Measurements from ENCODE around the gene DYNAP.
A peak's percentile ranks its signal among the peaks of the same experiment; 100 is the strongest.

The DYNAP gene

DNA sequence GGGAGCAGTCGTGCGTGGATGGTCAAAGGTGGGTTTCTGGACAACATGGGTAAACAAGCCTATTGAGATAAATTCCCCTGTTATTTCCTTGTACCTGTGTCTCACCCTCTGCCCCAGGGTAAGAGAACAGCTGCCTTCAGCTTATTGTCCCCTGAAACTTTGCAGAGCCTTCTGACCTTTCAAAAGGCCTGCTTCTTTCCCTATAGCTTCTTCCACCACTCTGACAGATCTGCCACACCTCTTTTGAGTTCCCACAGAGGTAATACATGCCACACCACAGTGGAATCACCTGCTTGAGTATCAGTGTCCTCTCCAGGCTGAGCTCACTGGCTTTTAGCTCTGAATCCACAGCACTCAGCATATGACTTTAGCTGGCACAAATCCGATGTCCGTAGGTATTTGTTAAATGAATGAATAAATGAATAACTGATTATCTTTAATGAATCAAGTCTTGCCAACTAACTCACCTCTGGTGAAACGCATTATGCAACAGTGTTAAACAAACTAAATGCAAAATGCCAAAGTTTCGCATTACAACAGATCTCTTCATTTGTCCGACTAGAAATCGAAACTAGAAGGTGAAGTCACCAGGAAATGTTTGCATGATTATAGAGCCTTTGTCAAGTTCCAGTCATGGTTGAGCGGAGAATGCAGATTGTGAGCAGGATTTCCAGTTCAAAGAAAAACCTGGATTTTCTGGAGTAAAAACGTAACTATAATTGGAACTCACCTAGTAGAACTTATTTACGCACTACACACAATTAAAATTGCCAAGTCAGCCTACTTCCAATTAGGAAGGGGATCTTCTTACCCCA is 16.4 kb downstream of the DYNAP start:
- Histone ChIP-seq H3K27ac (peak overlapping the region; percentile 42), H3K4me1 (ENCODE audit: low read depth, poor library complexity, severe bottlenecking) (peaks cover 19% of the 10 kb centered on the region), H3K27me3 (ENCODE audit: insufficient read depth, low read depth) (no peaks in the 10 kb centered on the region), H4K20me1 (ENCODE audit: insufficient read depth) (no peaks in the 10 kb centered on the region), H3K4me2 (peak overlapping the region; percentile 55), H3K4me3 (IDR thresholded peaks at IDR 0.05; ENCODE audit: insufficient read depth, low read depth, low read length) (no peak overlapping the region), H3K36me3 (ENCODE audit: insufficient read depth) (no peaks in the 10 kb centered on the region), H2AFZ (ENCODE audit: low read depth) (peak overlapping the region; percentile 36), H3K79me2 (ENCODE audit: insufficient read depth, low read depth) (no peaks in the 10 kb centered on the region), H3K9ac (peak overlapping the region; percentile 45; the same call in 1 of the 2 replicates)
- TF ChIP-seq, protein P1, sequence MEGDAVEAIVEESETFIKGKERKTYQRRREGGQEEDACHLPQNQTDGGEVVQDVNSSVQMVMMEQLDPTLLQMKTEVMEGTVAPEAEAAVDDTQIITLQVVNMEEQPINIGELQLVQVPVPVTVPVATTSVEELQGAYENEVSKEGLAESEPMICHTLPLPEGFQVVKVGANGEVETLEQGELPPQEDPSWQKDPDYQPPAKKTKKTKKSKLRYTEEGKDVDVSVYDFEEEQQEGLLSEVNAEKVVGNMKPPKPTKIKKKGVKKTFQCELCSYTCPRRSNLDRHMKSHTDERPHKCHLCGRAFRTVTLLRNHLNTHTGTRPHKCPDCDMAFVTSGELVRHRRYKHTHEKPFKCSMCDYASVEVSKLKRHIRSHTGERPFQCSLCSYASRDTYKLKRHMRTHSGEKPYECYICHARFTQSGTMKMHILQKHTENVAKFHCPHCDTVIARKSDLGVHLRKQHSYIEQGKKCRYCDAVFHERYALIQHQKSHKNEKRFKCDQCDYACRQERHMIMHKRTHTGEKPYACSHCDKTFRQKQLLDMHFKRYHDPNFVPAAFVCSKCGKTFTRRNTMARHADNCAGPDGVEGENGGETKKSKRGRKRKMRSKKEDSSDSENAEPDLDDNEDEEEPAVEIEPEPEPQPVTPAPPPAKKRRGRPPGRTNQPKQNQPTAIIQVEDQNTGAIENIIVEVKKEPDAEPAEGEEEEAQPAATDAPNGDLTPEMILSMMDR (conservative IDR thresholded peaks at IDR 0.05; ENCODE audit: low read depth, low read length): no peak

DNA sequence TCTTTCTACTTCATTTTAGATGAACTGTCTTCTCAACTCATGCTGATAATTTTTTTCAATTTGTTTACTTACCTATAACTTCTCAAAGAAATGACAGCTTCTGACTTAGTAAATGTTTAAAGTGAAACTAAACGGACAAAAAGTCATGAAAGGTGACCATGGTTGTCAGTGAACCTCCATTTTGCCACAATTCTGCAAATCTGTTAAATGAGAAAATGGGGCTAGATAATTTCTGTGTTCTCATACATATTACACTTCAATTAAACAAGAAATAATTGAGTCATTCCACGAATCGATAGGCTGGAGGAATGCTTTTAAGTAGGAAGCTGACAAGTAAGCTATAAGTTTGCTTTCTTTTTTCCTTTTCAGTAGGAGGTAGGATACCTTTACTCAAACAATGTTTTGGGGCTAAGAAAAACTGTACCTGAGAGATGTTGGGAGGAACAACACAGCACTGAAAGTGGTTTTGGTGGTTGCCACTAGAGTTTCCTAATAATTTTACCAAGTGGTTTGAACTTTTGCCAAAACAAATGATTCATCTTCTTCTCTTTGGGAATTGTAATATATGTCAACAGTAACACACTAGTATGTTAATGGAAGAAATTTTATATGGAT is 17.1 kb downstream of the DYNAP start:
- Histone ChIP-seq H3K4me2 (peak overlapping the region; percentile 55), H2AFZ (ENCODE audit: low read depth) (peak overlapping the region; percentile 36), H4K20me1 (ENCODE audit: insufficient read depth) (no peaks in the 10 kb centered on the region), H3K4me1 (ENCODE audit: low read depth, poor library complexity, severe bottlenecking) (peaks cover 19% of the 10 kb centered on the region), H3K27ac (peak overlapping the region; percentile 42), H3K36me3 (ENCODE audit: insufficient read depth) (no peaks in the 10 kb centered on the region), H3K9ac (peak overlapping the region; percentile 45; the same call in 1 of the 2 replicates), H3K4me3 (IDR thresholded peaks at IDR 0.05; ENCODE audit: insufficient read depth, low read depth, low read length) (no peak overlapping the region), H3K79me2 (ENCODE audit: insufficient read depth, low read depth) (no peaks in the 10 kb centered on the region), H3K27me3 (ENCODE audit: insufficient read depth, low read depth) (no peaks in the 10 kb centered on the region)
- TF ChIP-seq, protein P1 (conservative IDR thresholded peaks at IDR 0.05; ENCODE audit: low read depth, low read length): no peak

DNA sequence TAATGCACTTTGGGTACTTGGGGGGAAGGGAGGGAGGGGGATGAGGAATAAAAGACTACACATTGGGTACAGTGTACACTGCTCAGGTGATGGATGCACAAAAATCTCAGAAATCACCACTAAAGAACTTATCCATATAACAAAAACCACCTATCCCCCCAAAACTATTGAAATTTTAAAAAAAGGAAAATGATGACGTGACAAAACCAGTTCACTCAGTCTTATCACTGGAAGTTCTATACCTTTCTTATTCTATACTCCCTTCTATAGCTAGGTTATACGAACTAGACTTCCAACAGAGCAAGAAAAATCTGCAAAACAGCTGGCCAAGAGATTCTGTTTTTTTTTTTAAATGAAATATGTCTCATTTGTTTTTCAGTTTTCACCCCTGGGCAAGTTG is 20.8 kb downstream of the DYNAP start:
- H3K4me2 ChIP-seq: no peak overlapping the region
- no peaks in the 10 kb centered on the region for H3K27me3 ChIP-seq (ENCODE audit: insufficient read depth, low read depth)
- H2AFZ ChIP-seq (ENCODE audit: low read depth): no peak overlapping the region
- TF ChIP-seq, protein P1 (conservative IDR thresholded peaks at IDR 0.05; ENCODE audit: low read depth, low read length): no peak
- H3K4me1 ChIP-seq (ENCODE audit: low read depth, poor library complexity, severe bottlenecking): peaks cover 23% of the 10 kb centered on the region
- no peaks in the 10 kb centered on the region for H4K20me1 ChIP-seq (ENCODE audit: insufficient read depth)
- H3K9ac ChIP-seq: no peak overlapping the region
- H3K79me2 ChIP-seq (ENCODE audit: insufficient read depth, low read depth): no peaks in the 10 kb centered on the region
- H3K27ac ChIP-seq: no peak overlapping the region
- H3K4me3 ChIP-seq (IDR thresholded peaks at IDR 0.05; ENCODE audit: insufficient read depth, low read depth, low read length): no peak overlapping the region
- H3K36me3 ChIP-seq (ENCODE audit: insufficient read depth): no peaks in the 10 kb centered on the region

DNA sequence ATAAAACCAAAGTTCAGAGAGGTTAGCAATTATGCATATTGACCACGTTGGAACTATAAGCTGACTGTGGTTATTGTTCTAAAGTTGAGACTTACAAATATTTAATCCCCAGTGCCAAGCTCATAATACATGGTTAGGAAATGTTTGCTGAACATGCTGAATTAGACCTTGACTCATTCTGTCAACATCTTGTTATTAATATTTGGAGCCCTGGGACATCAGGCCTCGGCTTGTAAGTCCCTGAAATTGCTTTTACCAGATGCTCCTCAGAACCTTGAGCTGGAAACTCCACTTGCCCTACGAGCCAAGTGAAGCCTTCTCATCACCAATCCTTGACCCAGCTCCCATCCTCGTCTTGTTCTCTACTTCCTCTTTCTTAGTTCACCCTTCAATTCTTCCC is 21.2 kb downstream of the DYNAP start:
- H3K4me1 ChIP-seq (ENCODE audit: low read depth, poor library complexity, severe bottlenecking): peaks cover 20% of the 10 kb centered on the region
- no peaks in the 10 kb centered on the region for H3K27me3 ChIP-seq (ENCODE audit: insufficient read depth, low read depth)

More for the DNA sequence above, 21.2 kb downstream of the DYNAP start:
- Histone ChIP-seq H3K27ac (no peak overlapping the region), H2AFZ (ENCODE audit: low read depth) (no peak overlapping the region), H4K20me1 (ENCODE audit: insufficient read depth) (no peaks in the 10 kb centered on the region), H3K4me3 (IDR thresholded peaks at IDR 0.05; ENCODE audit: insufficient read depth, low read depth, low read length) (no peak overlapping the region), H3K79me2 (ENCODE audit: insufficient read depth, low read depth) (no peaks in the 10 kb centered on the region), H3K9ac (no peak overlapping the region), H3K4me2 (no peak overlapping the region), H3K36me3 (ENCODE audit: insufficient read depth) (no peaks in the 10 kb centered on the region)
- TF ChIP-seq, protein P1 (conservative IDR thresholded peaks at IDR 0.05; ENCODE audit: low read depth, low read length): no peak

Measured in KMS-11 (cell line).